HG03097 (cell line): ENCODE results near the gene ERO1B.

Source experiments
- ATAC-seq: cut with Tn5 transposase; IDR thresholded peaks from one replicate; pipeline ENCODE4 v1.9.1; 2021; ENCODE audit not compliant: unreplicated experiment, low FRiP score

ERO1B gene

DNA sequence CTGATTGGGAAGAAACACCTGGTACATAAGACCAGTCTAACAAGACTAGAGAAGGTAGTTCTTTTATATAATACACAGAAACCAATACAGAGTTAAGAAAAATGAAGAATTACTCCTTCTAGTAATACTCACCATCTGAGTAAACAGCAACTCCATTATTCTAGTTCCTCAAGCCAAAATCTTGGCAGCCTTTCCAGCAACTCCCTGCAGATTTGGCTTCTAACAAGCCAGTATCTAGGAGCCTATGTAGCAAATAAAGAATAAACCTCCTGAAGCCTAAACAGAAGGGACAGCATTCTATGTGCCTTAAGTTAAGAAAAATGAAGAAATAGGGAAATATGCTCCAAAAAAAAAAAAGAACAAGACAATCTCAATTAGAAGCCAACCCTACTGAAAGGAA lies 24.5 kb downstream of the ERO1B start:
- no peak for ATAC-seq

DNA sequence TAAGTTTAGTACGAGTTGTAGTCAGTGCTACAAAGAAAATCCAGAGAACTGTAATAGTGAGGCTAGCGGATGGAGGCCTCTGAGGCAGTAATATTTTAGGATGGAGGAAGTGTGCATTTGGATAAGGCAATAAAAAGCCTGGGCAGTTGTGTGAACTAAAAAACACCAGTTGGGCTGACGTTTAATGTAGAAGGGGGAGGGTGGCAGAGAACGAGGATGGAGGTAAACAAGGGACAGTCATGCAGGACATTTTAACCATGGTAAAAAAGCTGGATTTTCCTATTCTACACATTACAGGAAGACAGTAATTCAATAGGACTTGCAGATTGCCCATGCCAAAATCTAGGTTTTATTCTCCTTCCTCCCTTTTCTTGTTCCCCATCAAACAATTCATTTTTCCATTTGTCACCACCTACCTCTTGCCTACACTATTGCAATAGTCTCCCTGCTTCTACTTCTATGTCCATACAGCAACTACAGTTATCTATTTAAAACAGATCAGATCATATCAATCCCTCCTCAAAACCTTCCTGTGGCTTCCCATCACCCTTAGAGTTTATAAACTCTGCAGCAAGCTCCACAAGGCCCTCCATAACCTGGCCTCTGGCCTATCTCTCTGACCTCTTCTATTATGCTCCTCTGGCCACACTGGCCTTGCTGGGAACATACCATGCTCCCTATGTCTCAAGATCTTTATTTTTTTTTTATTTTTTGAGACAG lies 27.7 kb downstream of the ERO1B start:
- ATAC-seq = no peak

- ATAC-seq = no peak
These were observed 28.6 kb downstream of the ERO1B start for GRCh38 chr1:236253119-236253518.

GRCh38 chr1:236251587-236251986 lies 30.2 kb downstream of the ERO1B start:
- no peak for ATAC-seq

GRCh38 chr1:236247286-236247685 lies 34.5 kb downstream of the ERO1B start:
- ATAC-seq = no peak

DNA sequence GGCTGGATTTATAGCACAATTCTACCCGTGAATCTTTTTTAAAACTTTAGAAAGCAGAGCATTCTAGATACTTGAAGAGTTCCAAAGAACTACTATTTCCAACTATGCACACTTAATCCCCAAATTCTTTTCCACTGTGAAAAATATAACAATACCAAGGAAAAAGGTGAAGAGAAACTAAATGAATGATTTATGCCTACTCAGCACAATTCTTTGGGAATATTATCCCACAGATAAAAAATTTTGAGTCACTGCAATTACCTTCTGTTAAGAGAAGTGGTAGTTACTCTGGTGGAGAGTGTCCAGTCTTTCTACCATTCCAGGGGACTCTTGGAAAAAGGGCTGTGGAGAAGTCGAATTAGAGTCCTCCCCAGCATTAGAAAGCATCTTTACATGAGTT lies 39.2 kb downstream of the ERO1B start:
- ATAC-seq = no peak

DNA sequence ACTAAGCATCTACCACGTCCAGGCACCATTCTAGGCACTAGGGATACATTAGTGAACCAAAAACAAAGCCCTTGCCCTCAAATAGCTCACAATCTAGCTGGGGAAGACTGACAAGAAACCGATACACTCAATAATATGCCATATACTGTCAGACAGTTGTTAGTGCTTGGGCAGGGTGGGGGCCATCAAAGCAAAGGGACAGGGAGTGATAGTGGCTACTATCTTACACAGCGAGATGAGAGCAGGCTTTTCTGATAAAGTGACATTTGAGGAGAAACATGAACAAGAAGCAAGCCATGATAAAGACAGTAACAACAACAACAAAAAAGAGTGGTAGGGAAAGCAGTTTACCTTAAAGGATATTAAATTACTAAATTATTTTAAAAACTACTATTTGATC lies 41.1 kb downstream of the ERO1B start:
- ATAC-seq = no peak

GRCh38 chr1:236239092-236239585 lies 42.6 kb downstream of the ERO1B start:
- no peak for ATAC-seq

- ATAC-seq = no peak
These were observed 46.6 kb downstream of the ERO1B start for GRCh38 chr1:236235116-236235515.

- no peak for ATAC-seq
These were observed 53.3 kb downstream of the ERO1B start for GRCh38 chr1:236228411-236228810.

- ATAC-seq = no peak
These were observed 59.1 kb downstream of the ERO1B start for GRCh38 chr1:236222632-236223031.

GRCh38 chr1:236220473-236220872 lies 61.3 kb downstream of the ERO1B start:
- no peak for ATAC-seq

GRCh38 chr1:236214761-236215160 lies 67.0 kb downstream of the ERO1B start:
- ATAC-seq = no peak

GRCh38 chr1:236213534-236213933 lies 68.2 kb downstream of the ERO1B start:
- no peak for ATAC-seq

- no peak for ATAC-seq
These were observed 69.9 kb downstream of the ERO1B start for GRCh38 chr1:236211815-236212214.

GRCh38 chr1:236209713-236210112 lies 72.0 kb downstream of the ERO1B start:
- ATAC-seq = no peak

GRCh38 chr1:236209185-236209584 lies 72.6 kb downstream of the ERO1B start:
- no peak for ATAC-seq

DNA sequence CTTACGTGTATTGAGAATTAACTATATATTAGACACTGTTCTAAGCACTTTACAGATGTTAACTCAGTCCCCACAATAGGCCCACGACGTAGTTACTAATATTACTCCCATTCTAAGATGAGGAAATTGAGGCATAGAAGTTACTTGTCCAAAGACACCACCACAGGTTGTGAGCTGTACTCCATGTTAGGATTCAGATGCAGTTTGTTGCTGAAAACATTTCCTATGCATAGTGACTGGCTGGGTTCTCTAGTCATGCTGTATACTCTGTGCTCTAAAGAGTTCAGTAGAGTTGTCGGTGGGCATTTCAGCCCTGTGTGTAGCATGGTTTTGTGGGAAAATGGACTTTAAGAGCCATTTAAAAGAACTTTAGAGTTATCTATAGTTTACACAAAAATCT lies 74.2 kb downstream of the ERO1B start:
- ATAC-seq = no peak

DNA sequence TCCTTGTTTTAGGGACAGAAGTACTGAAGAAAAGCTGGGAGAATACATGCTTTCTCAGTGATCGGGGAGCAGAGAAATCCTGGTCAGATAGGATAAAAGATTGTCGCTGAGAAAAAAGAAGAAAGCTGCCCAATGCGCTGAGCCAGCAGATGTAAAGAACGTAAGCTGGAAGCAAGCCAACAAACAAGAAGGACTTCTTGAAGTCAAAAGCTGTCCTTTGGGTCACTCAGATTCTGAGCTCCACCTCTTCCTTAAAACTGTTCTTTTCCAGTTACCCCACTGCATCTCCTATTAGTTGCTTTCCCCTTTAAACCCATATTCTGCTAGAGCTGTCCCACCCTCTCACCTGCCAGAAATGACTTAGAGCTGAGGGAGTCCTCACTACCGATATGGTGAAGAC lies 74.6 kb downstream of the ERO1B start:
- ATAC-seq = no peak

GRCh38 chr1:236206548-236206947 lies 75.2 kb downstream of the ERO1B start:
- ATAC-seq = no peak

- ATAC-seq = no peak
These were observed 77.1 kb downstream of the ERO1B start for GRCh38 chr1:236204656-236205055.

DNA sequence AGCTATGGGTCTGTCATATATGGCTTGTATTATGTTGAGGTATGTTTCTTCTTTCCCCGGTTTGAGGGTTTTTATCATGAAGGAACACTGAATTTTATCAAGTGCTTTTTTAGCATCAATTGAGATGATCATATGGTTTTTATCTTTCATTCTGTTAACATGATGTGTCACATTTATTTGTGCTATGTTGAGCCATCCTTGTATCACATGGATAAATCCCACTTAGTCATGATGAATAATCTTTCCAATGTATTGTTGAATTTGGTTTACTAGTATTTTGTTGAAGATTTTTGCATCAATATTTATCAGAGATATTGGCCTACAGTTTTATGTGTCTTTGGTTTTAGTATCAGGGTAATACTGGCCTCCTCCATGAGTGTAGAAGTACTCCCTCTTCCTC lies 77.7 kb downstream of the ERO1B start:
- no peak for ATAC-seq

GRCh38 chr1:236201786-236202185 lies 80.0 kb downstream of the ERO1B start:
- no peak for ATAC-seq
